Stimulated activated CD8-positive, alpha-beta memory T cell treated with anti-CD3 and anti-CD28 coated beads, Interleukin-15, amount 100 ng/mL, for 4 hours (primary cell): ENCODE measurements around the gene EPHB6.

Experiments
- DNase-seq, 2 donors: peaks; one replicate each; pipeline ENCODE4 v3.0.0-alpha.2; 2020; ENCODE audit warnings: low read depth in 2 of 2

Gene EPHB6

GRCh38 chr7:142896151-142896550 is 41.3 kb downstream of the EPHB6 start:
- DNase-seq = no peak

GRCh38 chr7:142896741-142897379 is 42.0 kb downstream of the EPHB6 start:
- no peak for DNase-seq

- DNase-seq = no peak
Observed at GRCh38 chr7:142897691-142898090, 42.8 kb downstream of the EPHB6 start.

GRCh38 chr7:142898377-142899170 is 43.7 kb downstream of the EPHB6 start:
- DNase-seq = no peak

GRCh38 chr7:142899661-142900060 is 44.8 kb downstream of the EPHB6 start:
- no peak for DNase-seq

GRCh38 chr7:142901426-142902259 is 46.8 kb downstream of the EPHB6 start:
- DNase-seq = no peak

- no peak for DNase-seq
Observed at GRCh38 chr7:142904128-142904527, 49.3 kb downstream of the EPHB6 start.

- no peak for DNase-seq
Observed at GRCh38 chr7:142905759-142906158, 50.9 kb downstream of the EPHB6 start.

GRCh38 chr7:142906643-142907042 is 51.8 kb downstream of the EPHB6 start:
- DNase-seq = no peak

- no peak for DNase-seq
Observed at GRCh38 chr7:142908290-142908689, 53.4 kb downstream of the EPHB6 start.

- DNase-seq = no peak
Observed at GRCh38 chr7:142908921-142909890, 54.3 kb downstream of the EPHB6 start.

- no peak for DNase-seq
Observed at GRCh38 chr7:142910031-142910433, 55.2 kb downstream of the EPHB6 start.

- DNase-seq = no peak
Observed at GRCh38 chr7:142910481-142910880, 55.6 kb downstream of the EPHB6 start.

GRCh38 chr7:142913051-142913450 is 58.2 kb downstream of the EPHB6 start:
- no peak for DNase-seq

- no peak for DNase-seq
Observed at GRCh38 chr7:142913566-142913965, 58.7 kb downstream of the EPHB6 start.

GRCh38 chr7:142914121-142914520 is 59.2 kb downstream of the EPHB6 start:
- no peak for DNase-seq

- no peak for DNase-seq
Observed at GRCh38 chr7:142915315-142915714, 60.4 kb downstream of the EPHB6 start.

GRCh38 chr7:142916508-142916907 is 61.6 kb downstream of the EPHB6 start:
- DNase-seq = no peak

GRCh38 chr7:142917447-142917846 is 62.6 kb downstream of the EPHB6 start:
- DNase-seq = no peak

- no peak for DNase-seq
Observed at GRCh38 chr7:142918901-142919300, 64.0 kb downstream of the EPHB6 start.

- DNase-seq = no peak
Observed at GRCh38 chr7:142919656-142920055, 64.8 kb downstream of the EPHB6 start.
